Caco-2 (cell line): Measurements from ENCODE around the gene ACP5. TPM values are rescaled to one million over a fixed set of nuclear protein-coding genes. Genes with fewer than 3 reads are reported as not detected.

Experiments
- BruUV-seq: library from RNA; stranded (reverse); fragments of 400-500 nt; replicated peaks from 2 replicates; lab custom pipeline; 2021; lab: Mats Ljungman, UMichigan
- CTCF ChIA-PET: fragments of 300-600 bp; sonication (Branson Sonifier 250); formaldehyde crosslinking; loops from one replicate; lab custom pipeline; 2022; ENCODE audit warnings: antibody characterized with exemption; lab: Charles Lee
- POLR2A ChIA-PET: fragments of 300-600 bp; sonication (Branson Sonifier 250); formaldehyde crosslinking; loops from one replicate; lab custom pipeline; 2022; ENCODE audit warnings: antibody characterized with exemption; lab: Charles Lee
- DNase-seq, 2 experiments: peaks; one replicate each; pipeline versions ENCODE4 v3.0.0 to v3.0.0-alpha.2; 2020 to 2022
- H3K27me3 ChIP-seq: replicated peaks from 2 replicates; pipeline ENCODE4 v1.6.0; 2011; ENCODE audit warnings: low read length; ENCODE audit not compliant: control insufficient read depth, insufficient read depth
- H3K36me3 ChIP-seq: 2 replicates; pipeline ENCODE4 v1.5.1; 2011; ENCODE audit warnings: low read length; ENCODE audit not compliant: control insufficient read depth, insufficient read depth
- H3K4me1 ChIP-seq: fragments of 250-450 bp; sonication (Bioruptor Pico); 2 replicates; pipeline ENCODE4 v1.5.1; 2020; ENCODE audit warnings: mild to moderate bottlenecking
- H3K4me3 ChIP-seq: 2 replicates; pipeline ENCODE4 v1.5.1; 2011; ENCODE audit warnings: low read depth, mild to moderate bottlenecking, control low read depth, low read length
- H3K9me3 ChIP-seq: fragments of 250-450 bp; sonication (Bioruptor Pico); 2 replicates; pipeline ENCODE4 v1.5.1; 2020; ENCODE audit warnings: mild to moderate bottlenecking, moderate library complexity
- H3K27ac Mint-ChIP-seq: one replicate; pipeline ENCODE4 v1.8.0; 2022; ENCODE audit warnings: mixed read lengths; ENCODE audit not compliant: unreplicated experiment
- H3K27me3 Mint-ChIP-seq: one replicate; pipeline ENCODE4 v1.8.0; 2022; ENCODE audit warnings: mixed read lengths; ENCODE audit not compliant: insufficient read depth, unreplicated experiment
- H3K36me3 Mint-ChIP-seq: one replicate; pipeline ENCODE4 v1.8.0; 2022; ENCODE audit warnings: mild to moderate bottlenecking, mixed read lengths; ENCODE audit not compliant: insufficient read depth, unreplicated experiment
- H3K4me1 Mint-ChIP-seq: one replicate; pipeline ENCODE4 v1.8.0; 2022; ENCODE audit warnings: low read depth, mixed read lengths; ENCODE audit not compliant: unreplicated experiment
- H3K4me3 Mint-ChIP-seq: one replicate; pipeline ENCODE4 v1.8.0; 2022; ENCODE audit warnings: mild to moderate bottlenecking, moderate library complexity, mixed read lengths; ENCODE audit not compliant: unreplicated experiment
- H3K9me3 Mint-ChIP-seq: one replicate; pipeline ENCODE4 v1.8.0; 2022; ENCODE audit warnings: mixed read lengths; ENCODE audit not compliant: unreplicated experiment
- CTCF ChIP-seq, 2 experiments: fragments of 200-600 bp in 1 of 2; IDR thresholded peaks; 1 replicate in 1 of 2; 2 replicates in 1 of 2; pipeline versions ENCODE4 v1.5.1 to v1.8.0; 2011 to 2022; ENCODE audit warnings: antibody characterized with exemption in 1 of 2, control low read depth in 1 of 2, inconsistent platforms in 1 of 2, low read depth in 1 of 2, low read length in 1 of 2, mild to moderate bottlenecking in 1 of 2, moderate library complexity in 1 of 2; ENCODE audit not compliant: insufficient read depth in 1 of 2, severe bottlenecking in 1 of 2, unreplicated experiment in 1 of 2
- intact Hi-C: fragments of 100-400 bp; cut with micrococcal nuclease; formaldehyde crosslinking; loops from one replicate; pipeline ENCODE4 v1.10.0; 2022; ENCODE audit not compliant: unreplicated experiment
- total RNA-seq: library from RNA; stranded (reverse); gene quantifications from 2 replicates; pipeline ENCODE4 v1.2.3, GENCODE V29; 2022

ACP5 gene
- total RNA-seq, 1 experiment from 2014 or later, result 0.48 TPM

- Histone ChIP-seq H3K9me3 (no peaks in the 10 kb centered on the region), H3K27me3 (no peaks in the 10 kb centered on the region), H3K36me3 (peaks cover 2% of the 10 kb centered on the region; the same call in 1 of the 2 replicates), H3K4me1 (0 out of 2 replicates have a peak, but pooled peaks cover 3% of the 10 kb centered on the region), H3K4me3 (no peak overlapping the region)
- H3K4me1 Mint-ChIP-seq, result no peaks in the 10 kb centered on the region
- peaks cover 3% of the 10 kb centered on the region for H3K27me3 Mint-ChIP-seq
- no peak for TF ChIP-seq CTCF (IDR thresholded peaks at IDR 0.05; ENCODE audit: insufficient read depth in 1 of 2, low read depth in 1 of 2, low read length in 1 of 2, severe bottlenecking in 1 of 2, unreplicated experiment in 1 of 2)
- ChIA-PET POLR2A (interaction anchor here (0.7 kb wide), 1 partner anchor 213 kb away, joined by 5 read pairs; no protein-coding TSS in a partner anchor), CTCF (no interaction called here)
- no peak overlapping the region for H3K4me3 Mint-ChIP-seq
- no peak overlapping the region for H3K27ac Mint-ChIP-seq
- no peak for DNase-seq
- intact Hi-C loops, result no loop called here
- H3K9me3 Mint-ChIP-seq, result no peaks in the 10 kb centered on the region
- BruUV-seq, result no TSS peak
- peaks cover 14% of the 10 kb centered on the region for H3K36me3 Mint-ChIP-seq
Observed at GRCh38 chr19:11594084-11594483, 16.6 kb upstream of the ACP5 start.

GRCh38 chr19:11587975-11588631, 10.7 kb upstream of the ACP5 start:
- no peak overlapping the region for H3K4me3 ChIP-seq
- no peaks in the 10 kb centered on the region for H3K9me3 Mint-ChIP-seq
- DNase-seq, result no peak
- H3K36me3 Mint-ChIP-seq, result no peaks in the 10 kb centered on the region
- no peaks in the 10 kb centered on the region for H3K9me3 ChIP-seq
- H3K27me3 Mint-ChIP-seq, result peaks cover 3% of the 10 kb centered on the region
- peaks cover 6% of the 10 kb centered on the region for H3K4me1 ChIP-seq
- BruUV-seq, result no TSS peak
- CTCF ChIA-PET, result interaction anchor here (0.6 kb wide), 1 partner anchor 15 kb away, joined by 4 read pairs; no protein-coding TSS in a partner anchor
- intact Hi-C loops, result loop anchor here (1.0 to 2.0 kb wide), 3 partner anchors 28 to 92 kb away; no protein-coding TSS in a partner anchor
- no peak for TF ChIP-seq CTCF (IDR thresholded peaks at IDR 0.05; ENCODE audit: insufficient read depth in 1 of 2, low read depth in 1 of 2, low read length in 1 of 2, severe bottlenecking in 1 of 2, unreplicated experiment in 1 of 2)
- no peak overlapping the region for H3K4me3 Mint-ChIP-seq
- peaks cover 11% of the 10 kb centered on the region for H3K4me1 Mint-ChIP-seq
- no peak overlapping the region for H3K27ac Mint-ChIP-seq
- H3K36me3 ChIP-seq, result no peaks in the 10 kb centered on the region
- H3K27me3 ChIP-seq, result no peaks in the 10 kb centered on the region
- POLR2A ChIA-PET, result no interaction called here

- H3K4me1 ChIP-seq, result peaks cover 6% of the 10 kb centered on the region
- no peak overlapping the region for H3K27ac Mint-ChIP-seq
- no peak overlapping the region for H3K4me3 ChIP-seq
- H3K27me3 ChIP-seq, result no peaks in the 10 kb centered on the region
- no TSS peak for BruUV-seq
- H3K9me3 ChIP-seq, result no peaks in the 10 kb centered on the region
- intact Hi-C loops, result loop anchor here (1.0 to 2.0 kb wide), 3 partner anchors 27 to 91 kb away; no protein-coding TSS in a partner anchor
- H3K4me1 Mint-ChIP-seq, result peaks cover 11% of the 10 kb centered on the region
- peak; percentile 69 to 81 for DNase-seq
- H3K36me3 Mint-ChIP-seq, result no peaks in the 10 kb centered on the region
- ChIA-PET POLR2A (no interaction called here), CTCF (no interaction called here)
- no peaks in the 10 kb centered on the region for H3K9me3 Mint-ChIP-seq
- H3K4me3 Mint-ChIP-seq, result no peak overlapping the region
- peaks cover 3% of the 10 kb centered on the region for H3K27me3 Mint-ChIP-seq
- TF ChIP-seq CTCF (IDR thresholded peaks at IDR 0.05; ENCODE audit: insufficient read depth in 1 of 2, low read depth in 1 of 2, low read length in 1 of 2, severe bottlenecking in 1 of 2, unreplicated experiment in 1 of 2), result peak; percentile 90
- H3K36me3 ChIP-seq, result no peaks in the 10 kb centered on the region
Observed at GRCh38 chr19:11587302-11587974, 10.0 kb upstream of the ACP5 start.
